Natural killer cell (primary cell): ENCODE results near the gene ADAMTS5. TPM values are rescaled to one million over a fixed set of nuclear protein-coding genes. Genes with fewer than 3 reads are reported as not detected.

Experiments
- ATAC-seq, 3 donors: fragments of 150-1000 bp in 2 of 3; fragments of 200-7000 bp in 1 of 3; cut with Tn5 transposase; 1 replicate in 1 of 3; 2 replicates in 2 of 3; pipeline ENCODE4 v1.10.0; 2021; ENCODE audit warnings: mild to moderate bottlenecking in 2 of 3, moderate library complexity in 2 of 3
- DNase-seq, 2 donors: peaks; one replicate each; pipeline versions ENCODE4 v3.0.0 to v3.0.0-alpha.2; 2013 to 2021; ENCODE audit warnings: mixed read lengths in 1 of 2
- H3K27ac ChIP-seq: one replicate; pipeline ENCODE4 v1.5.1; 2013; ENCODE audit warnings: mild to moderate bottlenecking, low read length
- H3K27me3 ChIP-seq: one replicate; pipeline ENCODE4 v1.6.1; 2013; ENCODE audit warnings: low read length; ENCODE audit not compliant: control insufficient read depth, insufficient read depth
- H3K36me3 ChIP-seq: one replicate; pipeline ENCODE4 v1.6.1; 2013; ENCODE audit warnings: low read length; ENCODE audit not compliant: control insufficient read depth, insufficient read depth
- H3K4me1 ChIP-seq: one replicate; pipeline ENCODE4 v1.6.1; 2013; ENCODE audit warnings: low read length; ENCODE audit not compliant: control insufficient read depth, insufficient read depth
- H3K4me3 ChIP-seq: one replicate; pipeline ENCODE4 v1.5.1; 2013; ENCODE audit warnings: low read length
- H3K9me3 ChIP-seq: one replicate; pipeline ENCODE4 v1.6.1; 2013; ENCODE audit warnings: low read length; ENCODE audit not compliant: control insufficient read depth, insufficient read depth
- H3K27ac Mint-ChIP-seq, 2 donors: one replicate each; pipeline ENCODE4 v1.8.0; 2022; ENCODE audit warnings: mild to moderate bottlenecking in 2 of 2, mixed read lengths in 2 of 2, moderate library complexity in 1 of 2
- H3K27me3 Mint-ChIP-seq, 2 donors: one replicate each; pipeline ENCODE4 v1.8.0; 2022; ENCODE audit warnings: low read depth in 2 of 2, mixed read lengths in 2 of 2
- H3K36me3 Mint-ChIP-seq: one replicate; pipeline ENCODE4 v1.8.0; 2022; ENCODE audit warnings: mixed read lengths
- H3K4me1 Mint-ChIP-seq, 2 donors: one replicate each; pipeline ENCODE4 v1.8.0; 2022; ENCODE audit warnings: mixed read lengths in 2 of 2
- H3K4me3 Mint-ChIP-seq: one replicate; pipeline ENCODE4 v1.8.0; 2022; ENCODE audit warnings: mild to moderate bottlenecking, moderate library complexity, mixed read lengths
- H3K9me3 Mint-ChIP-seq, 2 donors: one replicate each; pipeline ENCODE4 v1.8.0; 2022; ENCODE audit warnings: mixed read lengths in 2 of 2
- CTCF ChIP-seq: fragments of 200-600 bp; IDR thresholded peaks from one replicate; pipeline ENCODE4 v1.8.0; 2022; ENCODE audit warnings: antibody characterized with exemption
- WGBS: methylation state at CpG from one replicate; pipeline ENCODE4 v1.1.7; 2013; ENCODE audit warnings: missing lambda C conversion rate; ENCODE audit not compliant: insufficient coverage; 5-methylcytosine and 5-hydroxymethylcytosine counted together
- intact Hi-C: fragments of 100-400 bp; cut with micrococcal nuclease; formaldehyde crosslinking; loops from one replicate; pipeline ENCODE4 v1.14.2; 2022
- total RNA-seq, 4 donors: library from RNA; stranded (reverse); fragments of 120-200 nt in 1 of 4; gene quantifications; one replicate each; pipeline versions ENCODE4 v1.2.3 to v1.2.4, GENCODE V29; 2013 to 2022

Gene ADAMTS5
- total RNA-seq, result under 1 TPM in 1 of 3 donors, not detected in 2; 0.08 TPM
- 0.02 TPM for total RNA-seq (2013)

- no peak within 1 kb of the TSS for H3K27ac Mint-ChIP-seq
Measured at GRCh38 chr21:26967062-26967913, at the start of gene ADAMTS5. TSS of gene ADAMTS5 (minus strand) at chr21:26967088. CDS start at chr21:26966391, 697 bp downstream.

GRCh38 chr21:27001526-27001925 lies 34.6 kb upstream of the ADAMTS5 start:
- intact Hi-C loops, result no loop called here
- H3K27me3 Mint-ChIP-seq, result no peaks in the 10 kb centered on the region
- H3K9me3 ChIP-seq, result no peaks in the 10 kb centered on the region
- H3K27ac Mint-ChIP-seq, result no peak overlapping the region
- H3K9me3 Mint-ChIP-seq, result no peaks in the 10 kb centered on the region
- no peak overlapping the region for H3K27ac ChIP-seq
- DNase-seq, result no peak
- no peaks in the 10 kb centered on the region for H3K4me1 Mint-ChIP-seq
- no peaks in the 10 kb centered on the region for H3K36me3 ChIP-seq
- no peak for TF ChIP-seq CTCF
- H3K4me3 ChIP-seq, result no peak overlapping the region
- ATAC-seq, result no peak
- WGBS, result 100% methylated on average over 1 of the region's 1 CpG
- H3K27me3 ChIP-seq, result no peaks in the 10 kb centered on the region
- H3K4me3 Mint-ChIP-seq, result no peak overlapping the region
- no peaks in the 10 kb centered on the region for H3K4me1 ChIP-seq
- no peaks in the 10 kb centered on the region for H3K36me3 Mint-ChIP-seq

More at GRCh38 chr21:26967062-26967913, at the start of gene ADAMTS5:
- H3K27me3 ChIP-seq, result peaks cover 11% of the 10 kb centered on the region
- no peak within 1 kb of the TSS for H3K4me3 ChIP-seq
- no peaks in the 10 kb centered on the region for H3K36me3 ChIP-seq
- no peak for TF ChIP-seq CTCF
- no peaks in the 10 kb centered on the region for H3K9me3 Mint-ChIP-seq
- H3K27ac ChIP-seq, result no peak within 1 kb of the TSS
- WGBS, result 4% methylated on average over 51 of the region's 55 CpGs
- H3K4me3 Mint-ChIP-seq, result no peak within 1 kb of the TSS
- intact Hi-C loops, result no loop called here
- no peaks in the 10 kb centered on the region for H3K4me1 Mint-ChIP-seq
- H3K36me3 Mint-ChIP-seq, result no peaks in the 10 kb centered on the region
- ATAC-seq (no peak), DNase-seq (no peak)
- H3K4me1 ChIP-seq, result no peaks in the 10 kb centered on the region
- peaks cover 22 to 39% of the 10 kb centered on the region in 2 donors for H3K27me3 Mint-ChIP-seq
- H3K9me3 ChIP-seq, result no peaks in the 10 kb centered on the region

- peaks cover 6 to 7% of the 10 kb centered on the region in 2 donors for H3K9me3 Mint-ChIP-seq
- H3K4me3 ChIP-seq, result no peak overlapping the region
- WGBS, result 69% methylated on average over 5 of the region's 5 CpGs
Measured at GRCh38 chr21:26983576-26983975, 16.7 kb upstream of the ADAMTS5 start.

More at GRCh38 chr21:26983576-26983975, 16.7 kb upstream of the ADAMTS5 start:
- Histone ChIP-seq H3K36me3 (no peaks in the 10 kb centered on the region), H3K9me3 (no peaks in the 10 kb centered on the region), H3K4me1 (no peaks in the 10 kb centered on the region), H3K27ac (no peak overlapping the region), H3K27me3 (no peaks in the 10 kb centered on the region)
- Mint-ChIP-seq H3K27me3 (no peaks in the 10 kb centered on the region), H3K4me1 (no peaks in the 10 kb centered on the region), H3K27ac (no peak overlapping the region), H3K36me3 (no peaks in the 10 kb centered on the region), H3K4me3 (no peak overlapping the region)
- ATAC-seq (no peak), DNase-seq (no peak)
- intact Hi-C loops, result no loop called here
- TF ChIP-seq CTCF, result no peak
